ENCODE data around the gene UEVLD.
A peak's percentile ranks its signal among the peaks of the same experiment; 100 is the strongest.

The UEVLD gene

GRCh38 chr11:18588297-18589252 is at the start of gene UEVLD:
UEVLD (minus strand) TSS chr11:18588734; CDS start chr11:18588654, 80 bp downstream.
- Mint-ChIP-seq H3K27me3 (ENCODE audit: low read depth) (no peaks in the 10 kb centered on the region), H3K27ac (no peak within 1 kb of the TSS), H3K4me1 (peaks cover 4% of the 10 kb centered on the region), H3K36me3 (ENCODE audit: low read depth) (no peaks in the 10 kb centered on the region), H3K9me3 (no peaks in the 10 kb centered on the region), H3K4me3 (no peak within 1 kb of the TSS)
- no peak for TF ChIP-seq CTCF (IDR thresholded peaks at IDR 0.05; ENCODE audit: unreplicated experiment in 3 of 3)

DNA sequence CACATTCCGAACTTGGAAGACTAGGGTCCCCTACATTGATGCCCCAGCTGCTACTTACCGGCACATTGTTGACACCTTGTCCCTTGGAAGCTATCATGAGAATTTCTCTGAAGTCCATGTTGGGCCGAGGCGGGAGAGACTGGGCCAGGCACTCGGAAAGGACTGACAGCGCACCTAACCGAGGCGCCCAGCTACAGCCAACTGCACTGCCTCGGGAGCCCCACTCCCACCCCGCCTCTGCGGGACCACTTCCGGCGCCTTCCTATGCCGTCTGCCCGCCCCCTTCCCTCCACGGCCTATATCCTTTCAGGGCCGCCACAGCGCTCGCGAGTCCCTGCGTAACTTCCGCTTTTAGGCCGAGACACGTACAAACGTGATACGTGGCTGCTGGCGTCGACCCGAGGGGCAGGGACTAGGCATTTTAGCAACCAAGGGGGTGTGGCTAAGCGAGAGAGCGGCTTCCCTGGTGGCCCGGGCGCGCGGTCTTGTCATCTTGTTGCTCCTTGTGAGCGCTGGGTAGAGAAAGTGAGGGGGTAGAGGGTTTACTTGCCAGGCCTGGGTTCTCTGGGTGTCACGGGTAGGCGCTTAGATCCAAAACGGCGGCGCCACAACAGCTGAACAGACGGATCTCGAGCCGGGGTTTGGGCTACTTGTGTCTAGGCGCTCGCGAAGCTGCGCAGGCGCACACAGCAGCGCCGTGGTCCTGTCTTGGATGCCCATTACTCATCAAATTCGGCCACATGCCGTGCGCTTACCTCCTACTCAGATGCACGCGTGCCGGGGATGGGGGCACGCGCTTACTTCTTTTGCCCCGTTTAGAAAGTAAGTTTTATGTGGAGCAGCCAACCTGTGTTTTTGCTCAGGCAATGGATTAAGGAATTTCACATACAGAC is 45.9 kb upstream of the UEVLD start, which contains the start of gene SPTY2D1:
TSS of gene SPTY2D1 (minus strand) at position 203 of the 893 bp plus-strand sequence. CDS start at position 118, 85 bp downstream.
- H3K4me1 Mint-ChIP-seq, result peaks cover 17% of the 10 kb centered on the region
- H3K27ac Mint-ChIP-seq, result peak within 1 kb of the TSS; percentile 98 to 99 (median 99)
- H3K27me3 Mint-ChIP-seq (ENCODE audit: low read depth), result peaks cover 15% of the 10 kb centered on the region
- peaks cover 4% of the 10 kb centered on the region for H3K36me3 Mint-ChIP-seq (ENCODE audit: low read depth)
- H3K4me3 Mint-ChIP-seq, result peak within 1 kb of the TSS; percentile 90 to 91 (median 90)
- no peak for TF ChIP-seq CTCF (IDR thresholded peaks at IDR 0.05; ENCODE audit: unreplicated experiment in 3 of 3)
- H3K9me3 Mint-ChIP-seq, result no peaks in the 10 kb centered on the region

GRCh38 chr11:18633256-18634139 is 45.0 kb upstream of the UEVLD start:
- no peaks in the 10 kb centered on the region for H3K9me3 Mint-ChIP-seq
- H3K4me3 Mint-ChIP-seq, result peak overlapping the region; percentile 90 to 91 (median 90)
- peak overlapping the region; percentile 98 to 99 (median 99) for H3K27ac Mint-ChIP-seq
- peaks cover 4% of the 10 kb centered on the region for H3K36me3 Mint-ChIP-seq (ENCODE audit: low read depth)
- no peak for TF ChIP-seq CTCF (IDR thresholded peaks at IDR 0.05; ENCODE audit: unreplicated experiment in 3 of 3)
- H3K4me1 Mint-ChIP-seq, result peaks cover 17% of the 10 kb centered on the region
- H3K27me3 Mint-ChIP-seq (ENCODE audit: low read depth), result peaks cover 8% of the 10 kb centered on the region

DNA sequence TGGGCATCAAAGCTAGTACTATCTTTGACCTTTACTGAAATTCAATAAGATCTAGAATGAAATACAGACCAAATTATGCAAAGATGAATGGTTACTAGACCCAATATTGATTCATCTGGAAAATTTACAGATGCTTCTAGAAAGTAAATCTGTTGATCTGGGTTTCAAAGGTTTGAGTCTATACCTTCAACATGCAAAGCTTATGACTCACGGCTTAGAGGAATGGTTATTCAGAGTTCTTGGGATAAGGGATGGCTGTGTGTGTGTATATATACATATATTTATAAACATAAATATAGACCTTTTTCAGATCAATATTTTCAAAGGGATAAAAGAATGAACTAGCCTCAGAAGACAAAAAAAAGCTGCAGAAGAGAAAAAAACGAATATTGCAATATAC is 44.3 kb upstream of the UEVLD start:
- no peak overlapping the region for H3K27ac Mint-ChIP-seq
- H3K9me3 Mint-ChIP-seq, result no peaks in the 10 kb centered on the region
- peaks cover 4% of the 10 kb centered on the region for H3K36me3 Mint-ChIP-seq (ENCODE audit: low read depth)
- peak overlapping the region; percentile 90 to 91 (median 90) for H3K4me3 Mint-ChIP-seq
- TF ChIP-seq CTCF (IDR thresholded peaks at IDR 0.05; ENCODE audit: unreplicated experiment in 3 of 3), result no peak
- peaks cover 8% of the 10 kb centered on the region for H3K27me3 Mint-ChIP-seq (ENCODE audit: low read depth)
- H3K4me1 Mint-ChIP-seq, result peaks cover 17% of the 10 kb centered on the region

DNA sequence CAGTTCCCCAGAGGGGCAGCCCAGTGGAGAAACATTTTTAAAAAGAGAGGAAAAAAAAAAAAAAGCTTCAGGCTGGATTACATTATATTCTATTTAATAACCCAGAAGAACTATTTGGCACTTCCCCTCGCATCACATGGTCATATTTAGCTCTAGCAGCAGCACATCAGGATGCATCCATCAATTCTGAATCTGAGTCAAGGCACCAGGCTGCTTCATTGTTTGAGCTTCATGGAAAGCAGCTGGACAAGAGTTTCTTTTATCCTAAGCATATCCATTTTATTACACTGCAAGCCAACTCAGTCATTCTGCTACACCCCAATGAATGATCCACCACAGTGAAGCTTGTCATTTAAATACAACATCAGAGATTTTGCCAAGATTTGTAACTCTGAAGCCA is 35.6 kb upstream of the UEVLD start:
- Mint-ChIP-seq H3K4me1 (peaks cover under 1% of the 10 kb centered on the region), H3K36me3 (ENCODE audit: low read depth) (peaks cover 24% of the 10 kb centered on the region), H3K4me3 (no peak overlapping the region), H3K27ac (no peak overlapping the region), H3K9me3 (no peaks in the 10 kb centered on the region), H3K27me3 (ENCODE audit: low read depth) (no peaks in the 10 kb centered on the region)
- TF ChIP-seq CTCF (IDR thresholded peaks at IDR 0.05; ENCODE audit: unreplicated experiment in 3 of 3), result no peak

Measured in nephron (organoid).